Posterior cingulate gyrus (tissue), 11 donors: Measurements from ENCODE around the gene LYRM2.
"Not testable (repeated sequence)": the region's sequence is repeated elsewhere in the genome, so short reads cannot be mapped to it uniquely, and the experiment has no call there.

Experiments
- DNase-seq, 10 donors: peaks; one replicate each; pipeline versions ENCODE4 v3.0.0 to v3.0.0-alpha.2; 2020 to 2021; ENCODE audit warnings: mixed read lengths in 3 of 10
- intact Hi-C: fragments of 100-400 bp; cut with DNase I; formaldehyde crosslinking; loops from one replicate; pipeline ENCODE4 v1.15.1; 2023

The LYRM2 gene

GRCh38 chr6:89650579-89650978, 12.0 kb upstream of the LYRM2 start:
- intact Hi-C loops = no loop called here

GRCh38 chr6:89649682-89650081, 11.1 kb upstream of the LYRM2 start:
- intact Hi-C loops = no loop called here

More at GRCh38 chr6:89650579-89650978, 12.0 kb upstream of the LYRM2 start:
- DNase-seq = no peak

GRCh38 chr6:89644864-89645263, 6.3 kb upstream of the LYRM2 start:
- intact Hi-C loops = no loop called here
- no peak for DNase-seq

More at GRCh38 chr6:89649682-89650081, 11.1 kb upstream of the LYRM2 start:
- DNase-seq = no peak

- DNase-seq = peak in 1 of 10 donors; percentile 9
These were observed 4.9 kb upstream of the LYRM2 start for GRCh38 chr6:89643406-89643805.

GRCh38 chr6:89642956-89643355, 4.4 kb upstream of the LYRM2 start:
- DNase-seq = no peak
- intact Hi-C loops = no loop called here

More at GRCh38 chr6:89643406-89643805, 4.9 kb upstream of the LYRM2 start:
- intact Hi-C loops = no loop called here

- intact Hi-C loops = not testable (repeated sequence)
These were observed 3.0 kb upstream of the LYRM2 start for GRCh38 chr6:89641581-89641980.

GRCh38 chr6:89640804-89641203, 2.3 kb upstream of the LYRM2 start:
- intact Hi-C loops = no loop called here
- no peak for DNase-seq

More at GRCh38 chr6:89641581-89641980, 3.0 kb upstream of the LYRM2 start:
- not testable (repeated sequence) for DNase-seq

- intact Hi-C loops = loop anchor here (5.0 kb wide), 2 partner anchors 49 to 271 kb away; no protein-coding TSS in a partner anchor
These were observed 607 bp downstream of the LYRM2 start for GRCh38 chr6:89637960-89638319.

GRCh38 chr6:89636412-89636811, 2.1 kb downstream of the LYRM2 start:
- intact Hi-C loops = loop anchor here (5.0 kb wide), 2 partner anchors 51 to 269 kb away; no protein-coding TSS in a partner anchor
- DNase-seq = not testable (repeated sequence)

More at GRCh38 chr6:89637960-89638319, 607 bp downstream of the LYRM2 start:
- no peak for DNase-seq

- intact Hi-C loops = no loop called here
- peak in 8 of 10 donors; percentile 35 to 92 (median 62) for DNase-seq
These were observed 8.1 kb downstream of the LYRM2 start for GRCh38 chr6:89630488-89630887.

- intact Hi-C loops = no loop called here
- no peak for DNase-seq
These were observed 14.8 kb downstream of the LYRM2 start for GRCh38 chr6:89623749-89624148.

GRCh38 chr6:89619567-89619966, 19.0 kb downstream of the LYRM2 start:
- intact Hi-C loops = no loop called here
- DNase-seq = no peak

GRCh38 chr6:89618026-89618425, 20.5 kb downstream of the LYRM2 start:
- intact Hi-C loops = no loop called here
- no peak for DNase-seq

- DNase-seq = no peak
- intact Hi-C loops = no loop called here
These were observed 22.0 kb downstream of the LYRM2 start for GRCh38 chr6:89616531-89616930.

GRCh38 chr6:89615882-89616281, 22.7 kb downstream of the LYRM2 start:
- intact Hi-C loops = no loop called here
- DNase-seq = peak in 1 of 10 donors; percentile 61

- intact Hi-C loops = loop anchor here (5.0 kb wide), 1 partner anchor 181 kb away; the partner anchor contains the start of gene ANKRD6
- DNase-seq = no peak
These were observed 24.8 kb downstream of the LYRM2 start for GRCh38 chr6:89613790-89614189.

GRCh38 chr6:89612121-89612520, 26.4 kb downstream of the LYRM2 start:
- intact Hi-C loops = loop anchor here (5.0 kb wide), 1 partner anchor 180 kb away; the partner anchor contains the start of gene ANKRD6
- no peak for DNase-seq

- DNase-seq = no peak
- intact Hi-C loops = loop anchor here (5.0 kb wide), 1 partner anchor 179 kb away; the partner anchor contains the start of gene ANKRD6
These were observed 26.9 kb downstream of the LYRM2 start for GRCh38 chr6:89611666-89612065.

GRCh38 chr6:89610149-89610642, 28.4 kb downstream of the LYRM2 start:
- DNase-seq = peak in 2 of 10 donors; percentile 62 to 63
- intact Hi-C loops = loop anchor here (5.0 kb wide), 1 partner anchor 178 kb away; the partner anchor contains the start of gene ANKRD6

GRCh38 chr6:89605861-89606260, 32.7 kb downstream of the LYRM2 start:
- no peak for DNase-seq
- intact Hi-C loops = no loop called here

GRCh38 chr6:89604653-89605052, 33.9 kb downstream of the LYRM2 start:
- DNase-seq = no peak
- intact Hi-C loops = no loop called here

- intact Hi-C loops = no loop called here
- no peak for DNase-seq
These were observed 36.4 kb downstream of the LYRM2 start for GRCh38 chr6:89602166-89602565.
